Endothelial cell of umbilical vein (primary cell): ENCODE data around the gene GDPD3. TPM values are rescaled to one million over a fixed set of nuclear protein-coding genes. Genes with fewer than 3 reads are reported as not detected.

ENCODE experiments used
- BruUV-seq: library from RNA; stranded (reverse); fragments of 400-500 nt; replicated peaks from 2 replicates; lab custom pipeline; 2021; lab: Mats Ljungman, UMichigan
- CTCF ChIA-PET: fragments of 300-600, 350-600 bp; sonication (Branson Sonifier 250); formaldehyde crosslinking; loops from one replicate; lab custom pipeline; 2021; ENCODE audit warnings: antibody characterized with exemption, inconsistent platforms; lab: Charles Lee
- POLR2A ChIA-PET: fragments of 300-600, 350-600 bp; sonication (Branson Sonifier 250); formaldehyde crosslinking; loops from one replicate; lab custom pipeline; 2021; ENCODE audit warnings: antibody characterized with exemption, inconsistent platforms; lab: Charles Lee
- DNase-seq: peaks from one replicate; pipeline ENCODE4 v3.0.0-alpha.2; 2011; ENCODE audit warnings: low read depth, low spot score
- FAIRE-seq: peaks from 2 replicates; lab custom pipeline; 2011; peaks lifted over from hg19 to GRCh38; lab: Jason Lieb, UNC
- H2AFZ ChIP-seq: 2 replicates; pipeline ENCODE4 v1.6.0; 2012; ENCODE audit warnings: low read depth, low read length, control low read depth, inconsistent platforms
- H3K27ac ChIP-seq: 2 replicates; pipeline ENCODE4 v1.5.1; 2011; ENCODE audit warnings: low read depth, mild to moderate bottlenecking, control low read depth, low read length, moderate library complexity; ENCODE audit not compliant: insufficient read depth
- H3K27me3 ChIP-seq, 2 experiments: 2 replicates each; pipeline versions ENCODE4 v1.6.0 to v1.6.1; 2011; ENCODE audit warnings: low read length in 2 of 2, mixed read lengths in 1 of 2; ENCODE audit not compliant: control insufficient read depth in 2 of 2, insufficient read depth in 2 of 2
- H3K36me3 ChIP-seq, 2 experiments: 2 replicates in 1 of 2; 3 replicates in 1 of 2; pipeline ENCODE4 v1.5.1; 2011; ENCODE audit warnings: low read length in 2 of 2, mild to moderate bottlenecking in 1 of 2, moderate library complexity in 1 of 2; ENCODE audit not compliant: control insufficient read depth in 2 of 2, insufficient read depth in 2 of 2; ENCODE audit errors: extremely low read depth in 1 of 2
- H3K4me1 ChIP-seq: 3 replicates; pipeline ENCODE4 v1.5.1; 2011; ENCODE audit warnings: mild to moderate bottlenecking, low read length; ENCODE audit not compliant: control insufficient read depth, insufficient read depth; ENCODE audit errors: extremely low read depth
- H3K4me2 ChIP-seq: 2 replicates; pipeline ENCODE4 v1.6.1; 2011; ENCODE audit warnings: low read length, control low read depth, mixed read lengths; ENCODE audit not compliant: insufficient read depth
- H3K4me3 ChIP-seq, 3 experiments: fragments of 200-600 bp in 1 of 3; sonication (generic), shearing (Covaris generic) in 1 of 3; replicated peaks in 1 of 3; 2 replicates each; pipeline ENCODE4 v1.5.1; 2011 to 2016; ENCODE audit warnings: control low read depth in 3 of 3, low read length in 3 of 3, mild to moderate bottlenecking in 2 of 3, inconsistent platforms in 1 of 3, low read depth in 1 of 3, moderate library complexity in 1 of 3; ENCODE audit not compliant: insufficient read depth in 1 of 3
- H3K79me2 ChIP-seq: 2 replicates; pipeline ENCODE4 v1.6.0; 2012; ENCODE audit warnings: low read length, inconsistent platforms; ENCODE audit not compliant: control insufficient read depth, insufficient read depth
- H3K9ac ChIP-seq: replicated peaks from 2 replicates; pipeline ENCODE3; 2011; ENCODE audit warnings: low read length, control low read depth; ENCODE audit not compliant: insufficient read depth; ENCODE audit errors: extremely low read depth
- H3K9me1 ChIP-seq: replicated peaks from 3 replicates; pipeline ENCODE4 v1.6.0; 2011; ENCODE audit warnings: mild to moderate bottlenecking, low read length; ENCODE audit not compliant: control insufficient read depth, insufficient read depth; ENCODE audit errors: extremely low read depth
- H3K9me3 ChIP-seq: replicated peaks from 2 replicates; pipeline ENCODE4 v1.5.1; 2012; ENCODE audit warnings: low read length, inconsistent platforms; ENCODE audit not compliant: control insufficient read depth, insufficient read depth
- H4K20me1 ChIP-seq: replicated peaks from 2 replicates; pipeline ENCODE3; 2011; ENCODE audit warnings: mild to moderate bottlenecking, low read length; ENCODE audit not compliant: control insufficient read depth, insufficient read depth; ENCODE audit errors: extremely low read depth
- EZH2 ChIP-seq: IDR thresholded peaks from 2 replicates; pipeline ENCODE4 v1.6.1; 2012; ENCODE audit warnings: borderline replicate concordance, low read depth, mild to moderate bottlenecking, moderate library complexity, low read length, inconsistent platforms; ENCODE audit not compliant: severe bottlenecking
- FOS ChIP-seq: IDR thresholded peaks from 2 replicates; pipeline ENCODE4 v1.6.1; 2011; ENCODE audit warnings: mild to moderate bottlenecking, low read length, moderate library complexity, borderline replicate concordance; ENCODE audit not compliant: insufficient read depth
- GATA2 ChIP-seq: IDR thresholded peaks from 2 replicates; pipeline ENCODE4 v1.7.0; 2011; ENCODE audit warnings: low read depth, mild to moderate bottlenecking, moderate library complexity, mixed read lengths, low read length; ENCODE audit not compliant: insufficient read length, insufficient read depth
- JUN ChIP-seq: IDR thresholded peaks from 2 replicates; pipeline ENCODE4 v1.6.1; 2011; ENCODE audit warnings: borderline replicate concordance, low read depth; ENCODE audit not compliant: insufficient read length, insufficient read depth
- POLR2A ChIP-seq: IDR thresholded peaks from 2 replicates; pipeline ENCODE4 v1.6.1; 2012; ENCODE audit warnings: low read depth, mild to moderate bottlenecking, control low read depth, low read length
- POLR2AphosphoS5 ChIP-seq: IDR thresholded peaks from 2 replicates; pipeline ENCODE4 v1.6.1; 2012; ENCODE audit warnings: low read depth, mild to moderate bottlenecking, control low read depth, low read length, moderate library complexity; ENCODE audit not compliant: insufficient read depth
- dilution Hi-C: fragments of 300-500 bp; cut with MboI; formaldehyde crosslinking; loops from one replicate; pipeline ENCODE4 v1.15.0; 2019; ENCODE audit warnings: low sequenced_read_pairs; ENCODE audit not compliant: extremely low pct_ligation_motif_present
- intact Hi-C: fragments of 100-400 bp; cut with micrococcal nuclease; formaldehyde crosslinking; loops from one replicate; pipeline ENCODE4 v1.10.0; 2022
- polyA plus RNA-seq, 4 experiments: library from polyadenylated mRNA; depleted of rRNA in 3 of 4; stranded (reverse) in 3 of 4; unstranded in 1 of 4; fragments of >200 nt; gene quantifications; 2 replicates each; pipeline versions ENCODE4 v1.2.1 to v1.2.3, GENCODE V29; 2011 to 2012; ENCODE audit warnings: missing spikeins in 1 of 4
- total RNA-seq: library from RNA; stranded (reverse); gene quantifications from 2 replicates; pipeline ENCODE4 v1.2.3, GENCODE V29; 2021
- TF ChIP-seq, protein P1 (sequence below), 2 donors: IDR thresholded peaks; 1 replicate in 1 of 2; 2 replicates in 1 of 2; pipeline ENCODE4 v1.5.1; 2011; ENCODE audit warnings: low read length in 2 of 2, mild to moderate bottlenecking in 2 of 2, moderate library complexity in 2 of 2, control low read depth in 1 of 2, inconsistent platforms in 1 of 2, low read depth in 1 of 2; ENCODE audit not compliant: insufficient read depth in 1 of 2; ENCODE audit errors: extremely low read depth in 1 of 2

Gene GDPD3
- total and polyA plus RNA-seq, 2 donors (not counting 3 experiments of a cell fraction or from before 2014, with no cell fraction given): 8.0 to 18.6 TPM

DNA sequence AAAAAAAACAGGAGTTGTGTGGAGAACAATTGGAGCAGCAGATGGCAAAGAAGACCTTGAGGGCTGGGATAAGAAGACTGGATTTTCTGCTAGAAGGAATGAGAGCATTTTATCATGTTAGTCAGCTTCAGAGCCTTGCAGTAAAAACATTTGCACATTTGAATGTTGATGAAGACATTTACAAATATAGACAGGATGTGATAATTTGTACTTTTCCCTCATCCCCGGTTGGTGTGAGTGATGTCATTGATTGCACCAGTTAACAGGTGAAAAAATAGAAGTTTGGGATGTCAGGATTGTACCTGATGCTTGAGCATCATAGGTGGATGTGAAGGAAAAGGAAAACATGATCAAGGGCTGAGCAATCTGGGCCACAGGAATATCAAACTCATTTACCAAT is 32.3 kb upstream of the GDPD3 start:
- CTCF ChIA-PET: interaction anchor here (1.1 kb wide), 1 partner anchor 54 kb away, joined by 3 read pairs; the partner anchor contains the start of gene TBX6
- Histone ChIP-seq H3K9me3 (no peaks in the 10 kb centered on the region), H3K4me2 (no peak overlapping the region), H3K9ac (no peak overlapping the region), H3K27ac (no peak overlapping the region), H3K27me3 (no peaks in the 10 kb centered on the region), H4K20me1 (no peaks in the 10 kb centered on the region), H3K36me3 (no peaks in the 10 kb centered on the region), H3K9me1 (no peaks in the 10 kb centered on the region), H3K4me1 (no peaks in the 10 kb centered on the region), H3K4me3 (no peak overlapping the region), H3K79me2 (no peaks in the 10 kb centered on the region), H2AFZ (no peak overlapping the region)
- intact Hi-C loops (no loop called here), dilution Hi-C loops (no loop called here)
- TF ChIP-seq FOS: no peak
- no peak for TF ChIP-seq POLR2AphosphoS5
- POLR2A ChIA-PET: no interaction called here
- no TSS peak for BruUV-seq
- FAIRE-seq: no peak
- no peak for DNase-seq

DNA sequence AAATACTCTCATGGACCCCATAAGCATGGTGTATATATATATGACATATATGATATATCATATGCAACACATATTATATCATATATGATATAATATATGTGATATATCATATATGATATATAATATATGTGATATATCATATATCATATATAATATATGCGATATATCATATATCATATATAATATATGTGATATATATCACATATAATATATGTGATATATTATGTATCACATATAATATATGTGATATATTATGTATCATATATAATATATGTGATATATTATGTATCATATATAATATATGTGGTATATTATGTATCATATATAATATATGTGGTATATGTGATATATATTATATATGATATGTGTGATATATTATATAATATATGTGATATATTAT is 31.6 kb upstream of the GDPD3 start:
- FAIRE-seq (no peak), DNase-seq (no peak)
- intact Hi-C loops: no loop called here
- Histone ChIP-seq H3K9me1 (no peaks in the 10 kb centered on the region), H3K27me3 (no peaks in the 10 kb centered on the region), H3K36me3 (no peaks in the 10 kb centered on the region), H2AFZ (no peak overlapping the region), H3K27ac (no peak overlapping the region), H4K20me1 (no peaks in the 10 kb centered on the region), H3K4me1 (no peaks in the 10 kb centered on the region), H3K79me2 (no peaks in the 10 kb centered on the region), H3K4me2 (no peak overlapping the region), H3K9me3 (no peaks in the 10 kb centered on the region), H3K9ac (no peak overlapping the region), H3K4me3 (no peak overlapping the region)
- ChIA-PET POLR2A (no interaction called here), CTCF (no interaction called here)
- dilution Hi-C loops: no loop called here
- TF ChIP-seq JUN: no peak
- TF ChIP-seq POLR2A: no peak
- TF ChIP-seq POLR2AphosphoS5: no peak
- TF ChIP-seq EZH2: no peak
- TF ChIP-seq GATA2: no peak
- TF ChIP-seq, protein P1, sequence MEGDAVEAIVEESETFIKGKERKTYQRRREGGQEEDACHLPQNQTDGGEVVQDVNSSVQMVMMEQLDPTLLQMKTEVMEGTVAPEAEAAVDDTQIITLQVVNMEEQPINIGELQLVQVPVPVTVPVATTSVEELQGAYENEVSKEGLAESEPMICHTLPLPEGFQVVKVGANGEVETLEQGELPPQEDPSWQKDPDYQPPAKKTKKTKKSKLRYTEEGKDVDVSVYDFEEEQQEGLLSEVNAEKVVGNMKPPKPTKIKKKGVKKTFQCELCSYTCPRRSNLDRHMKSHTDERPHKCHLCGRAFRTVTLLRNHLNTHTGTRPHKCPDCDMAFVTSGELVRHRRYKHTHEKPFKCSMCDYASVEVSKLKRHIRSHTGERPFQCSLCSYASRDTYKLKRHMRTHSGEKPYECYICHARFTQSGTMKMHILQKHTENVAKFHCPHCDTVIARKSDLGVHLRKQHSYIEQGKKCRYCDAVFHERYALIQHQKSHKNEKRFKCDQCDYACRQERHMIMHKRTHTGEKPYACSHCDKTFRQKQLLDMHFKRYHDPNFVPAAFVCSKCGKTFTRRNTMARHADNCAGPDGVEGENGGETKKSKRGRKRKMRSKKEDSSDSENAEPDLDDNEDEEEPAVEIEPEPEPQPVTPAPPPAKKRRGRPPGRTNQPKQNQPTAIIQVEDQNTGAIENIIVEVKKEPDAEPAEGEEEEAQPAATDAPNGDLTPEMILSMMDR (IDR thresholded peaks at IDR 0.05; ENCODE audit: extremely low read depth in 1 of 2, insufficient read depth in 1 of 2, low read depth in 1 of 2, low read length in 2 of 2): no peak
- TF ChIP-seq FOS: no peak
- BruUV-seq: no TSS peak
